ENCODE results near the gene DNM3. TPM values are rescaled to one million over a fixed set of nuclear protein-coding genes. Genes with fewer than 3 reads are reported as not detected.

Gene DNM3
- total RNA-seq, 1 donor, result 0.72 TPM

DNA sequence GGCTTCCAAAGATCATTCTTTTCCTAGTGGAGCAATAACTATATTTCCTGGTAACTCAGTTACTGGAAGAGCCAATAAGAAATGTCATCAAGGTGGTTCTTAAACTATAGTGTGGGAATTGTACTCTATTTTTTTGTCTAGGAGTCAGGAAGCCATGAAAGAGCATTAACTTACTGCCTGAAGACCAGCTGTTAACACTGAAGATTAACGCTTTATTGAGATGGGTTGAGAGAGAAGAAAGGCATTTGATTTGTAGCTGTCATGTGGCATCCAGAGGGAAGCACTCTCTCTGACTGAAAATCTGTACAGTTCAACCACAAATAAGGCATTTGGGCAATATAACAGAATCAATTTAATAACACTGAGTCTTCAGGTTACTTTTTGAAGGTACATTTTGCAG, 76.0 kb downstream of the DNM3 start:
- no peak for TF ChIP-seq CTCF (IDR thresholded peaks at IDR 0.05; ENCODE audit: extremely low read depth, low read depth, low read length)
- Histone ChIP-seq H3K27ac (ENCODE audit: low read depth, low read length) (no peak overlapping the region), H3K4me3 (ENCODE audit: insufficient read depth, low read length) (no peak overlapping the region), H3K36me3 (ENCODE audit: insufficient read depth, low read length) (no peaks in the 10 kb centered on the region), H2AFZ (ENCODE audit: low read length) (no peak overlapping the region), H3K27me3 (ENCODE audit: insufficient read depth, low read length) (no peaks in the 10 kb centered on the region), H4K20me1 (ENCODE audit: insufficient read depth, low read length) (no peaks in the 10 kb centered on the region), H3K4me1 (ENCODE audit: insufficient read depth, low read length) (no peaks in the 10 kb centered on the region), H3K9me3 (ENCODE audit: low read depth, low read length) (no peaks in the 10 kb centered on the region), H3K79me2 (ENCODE audit: insufficient read depth, low read length) (no peaks in the 10 kb centered on the region), H3K4me2 (ENCODE audit: insufficient read depth, low read length) (no peak overlapping the region)
- DNase-seq (ENCODE audit: insufficient read length, low spot score, missing footprints), result no peak

DNA sequence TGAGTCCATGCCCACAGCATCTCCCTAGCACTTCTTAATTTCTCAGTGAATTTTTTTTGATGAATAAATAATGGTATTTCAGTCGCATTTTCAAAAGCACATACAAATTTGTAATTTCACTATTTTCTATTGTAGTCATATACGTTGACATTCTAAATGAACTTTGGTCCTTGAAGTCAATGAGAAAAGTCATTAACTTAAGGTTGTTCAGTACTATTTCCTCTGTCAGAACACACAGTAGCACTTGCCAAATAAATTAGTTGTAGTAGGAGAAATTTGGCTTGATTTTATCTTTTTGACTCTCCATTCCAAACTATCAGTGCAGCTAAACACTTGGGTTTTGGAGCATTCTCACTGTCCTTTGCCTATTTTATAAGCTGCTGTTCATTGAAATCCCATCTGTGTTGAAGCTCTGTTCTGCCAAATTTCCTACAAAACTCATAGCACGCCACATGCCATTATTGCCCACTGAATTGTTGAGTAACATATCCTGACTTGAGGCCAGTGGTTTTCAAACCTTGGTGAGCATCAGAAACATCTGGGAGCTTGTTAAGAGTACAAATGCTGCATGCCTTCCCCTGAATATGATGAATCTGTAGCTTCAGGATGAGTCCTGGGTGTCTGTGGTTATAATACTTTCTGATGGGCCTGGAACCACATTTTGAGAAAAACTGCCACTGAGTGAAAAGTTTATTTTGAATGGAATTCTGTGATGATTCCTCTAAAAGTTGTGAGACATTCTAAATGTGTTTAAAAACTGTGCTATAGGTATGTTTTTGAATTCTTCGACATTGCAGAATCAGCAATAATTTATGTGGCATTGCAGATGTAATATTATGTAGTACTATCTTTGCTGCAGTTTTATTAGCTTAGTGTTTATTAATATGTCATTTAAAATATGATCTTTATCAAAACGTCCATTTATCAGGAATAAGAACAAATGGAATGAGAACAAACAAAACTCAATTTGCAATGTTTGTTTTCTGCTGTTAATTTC, 78.9 kb downstream of the DNM3 start:
- no peak overlapping the region for H3K27ac ChIP-seq (ENCODE audit: low read depth, low read length)
- no peak for DNase-seq (ENCODE audit: insufficient read length, low spot score, missing footprints)
- no peaks in the 10 kb centered on the region for H3K27me3 ChIP-seq (ENCODE audit: insufficient read depth, low read length)
- no peaks in the 10 kb centered on the region for H3K79me2 ChIP-seq (ENCODE audit: insufficient read depth, low read length)
- no peak overlapping the region for H3K4me3 ChIP-seq (ENCODE audit: insufficient read depth, low read length)
- no peaks in the 10 kb centered on the region for H3K4me1 ChIP-seq (ENCODE audit: insufficient read depth, low read length)
- no peaks in the 10 kb centered on the region for H3K9me3 ChIP-seq (ENCODE audit: low read depth, low read length)
- H3K36me3 ChIP-seq (ENCODE audit: insufficient read depth, low read length), result no peaks in the 10 kb centered on the region
- no peaks in the 10 kb centered on the region for H4K20me1 ChIP-seq (ENCODE audit: insufficient read depth, low read length)
- TF ChIP-seq CTCF (IDR thresholded peaks at IDR 0.05; ENCODE audit: extremely low read depth, low read depth, low read length), result no peak
- no peak overlapping the region for H2AFZ ChIP-seq (ENCODE audit: low read length)
- no peak overlapping the region for H3K4me2 ChIP-seq (ENCODE audit: insufficient read depth, low read length)

DNA sequence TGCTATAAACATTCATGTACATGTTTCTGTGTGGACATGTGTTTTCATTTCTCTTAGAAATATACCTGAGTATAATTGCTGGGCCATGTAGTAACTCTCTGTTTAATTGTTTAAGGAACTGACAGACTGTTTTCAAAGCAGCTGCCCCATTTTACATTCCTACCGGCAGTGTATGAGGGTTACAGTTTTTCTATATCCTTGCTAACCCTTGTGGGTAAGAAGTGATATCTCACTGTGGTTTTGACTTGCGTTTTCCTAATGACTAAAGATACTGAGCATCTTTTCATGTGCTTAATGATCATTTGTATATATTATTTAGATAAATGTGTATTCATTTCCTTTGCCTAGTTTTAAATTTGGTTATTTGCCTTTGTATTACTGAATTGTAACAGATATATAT, 81.7 kb downstream of the DNM3 start:
- no peak for TF ChIP-seq CTCF (IDR thresholded peaks at IDR 0.05; ENCODE audit: extremely low read depth, low read depth, low read length)
- Histone ChIP-seq H2AFZ (ENCODE audit: low read length) (no peak overlapping the region), H3K9me3 (ENCODE audit: low read depth, low read length) (no peaks in the 10 kb centered on the region), H3K27ac (ENCODE audit: low read depth, low read length) (no peak overlapping the region), H3K4me3 (ENCODE audit: insufficient read depth, low read length) (no peak overlapping the region), H4K20me1 (ENCODE audit: insufficient read depth, low read length) (no peaks in the 10 kb centered on the region), H3K36me3 (ENCODE audit: insufficient read depth, low read length) (no peaks in the 10 kb centered on the region), H3K4me1 (ENCODE audit: insufficient read depth, low read length) (no peaks in the 10 kb centered on the region), H3K27me3 (ENCODE audit: insufficient read depth, low read length) (no peaks in the 10 kb centered on the region), H3K79me2 (ENCODE audit: insufficient read depth, low read length) (no peaks in the 10 kb centered on the region), H3K4me2 (ENCODE audit: insufficient read depth, low read length) (no peak overlapping the region)
- no peak for DNase-seq (ENCODE audit: insufficient read length, low spot score, missing footprints)

DNA sequence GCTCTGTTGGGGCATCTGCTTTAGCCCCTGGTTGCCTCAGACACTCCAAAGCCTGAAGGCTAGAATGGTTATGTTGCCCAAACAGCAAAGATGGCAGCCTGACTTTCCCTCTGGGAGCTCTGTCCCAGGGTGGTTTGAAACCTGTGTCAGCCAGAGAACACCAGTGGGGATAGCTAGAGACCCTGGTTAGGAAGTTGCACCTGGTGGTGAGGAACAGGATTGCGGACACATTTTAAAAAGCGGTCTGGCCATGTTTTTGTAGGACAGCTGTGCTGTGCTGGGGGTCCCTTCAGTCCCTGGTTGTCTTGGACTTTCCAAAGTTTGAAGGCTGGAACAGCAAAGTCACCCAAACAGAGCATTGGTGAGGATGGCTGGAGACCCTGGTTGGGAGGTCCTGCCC, 87.8 kb downstream of the DNM3 start:
- peak; percentile 38 for DNase-seq (ENCODE audit: insufficient read length, low spot score, missing footprints)
- H3K9me3 ChIP-seq (ENCODE audit: low read depth, low read length), result no peaks in the 10 kb centered on the region
- no peaks in the 10 kb centered on the region for H3K27me3 ChIP-seq (ENCODE audit: insufficient read depth, low read length)
- H3K4me1 ChIP-seq (ENCODE audit: insufficient read depth, low read length), result no peaks in the 10 kb centered on the region
- TF ChIP-seq CTCF (IDR thresholded peaks at IDR 0.05; ENCODE audit: extremely low read depth, low read depth, low read length), result peak; percentile 12
- no peak overlapping the region for H3K4me2 ChIP-seq (ENCODE audit: insufficient read depth, low read length)
- no peak overlapping the region for H3K4me3 ChIP-seq (ENCODE audit: insufficient read depth, low read length)
- no peaks in the 10 kb centered on the region for H3K36me3 ChIP-seq (ENCODE audit: insufficient read depth, low read length)
- H2AFZ ChIP-seq (ENCODE audit: low read length), result no peak overlapping the region
- H3K27ac ChIP-seq (ENCODE audit: low read depth, low read length), result no peak overlapping the region
- H4K20me1 ChIP-seq (ENCODE audit: insufficient read depth, low read length), result no peaks in the 10 kb centered on the region
- no peaks in the 10 kb centered on the region for H3K79me2 ChIP-seq (ENCODE audit: insufficient read depth, low read length)

Data from osteoblast (primary cell).